ENCODE data around the gene LIPJ. TPM values are rescaled to one million over a fixed set of nuclear protein-coding genes. Genes with fewer than 3 reads are reported as not detected.

LIPJ gene
- total RNA-seq, 1 donor from 2014 or later, result not detected

DNA sequence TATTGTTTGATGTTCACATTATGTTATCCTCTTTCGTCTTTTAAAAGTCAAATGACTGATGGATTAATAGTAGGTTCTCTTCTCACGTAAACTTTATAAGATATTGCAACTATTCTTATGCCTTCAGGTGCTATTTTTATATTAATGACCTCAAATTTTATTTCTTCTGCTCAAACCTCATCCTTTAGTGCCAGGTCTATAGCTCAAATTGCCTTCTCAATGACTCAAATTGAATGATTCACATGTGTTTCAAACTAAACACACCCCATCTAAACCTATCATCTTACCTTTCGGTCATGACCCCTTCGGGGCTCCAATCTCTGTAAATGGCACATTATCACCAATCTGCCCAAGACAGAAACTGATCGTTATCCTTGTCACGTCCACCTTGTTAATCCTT, 55.6 kb downstream of the LIPJ start:
- DNase-seq (ENCODE audit: low read depth), result no peak
- no peak overlapping the region for H3K4me3 ChIP-seq (ENCODE audit: low read depth, low read length)
- TF ChIP-seq, protein P1, sequence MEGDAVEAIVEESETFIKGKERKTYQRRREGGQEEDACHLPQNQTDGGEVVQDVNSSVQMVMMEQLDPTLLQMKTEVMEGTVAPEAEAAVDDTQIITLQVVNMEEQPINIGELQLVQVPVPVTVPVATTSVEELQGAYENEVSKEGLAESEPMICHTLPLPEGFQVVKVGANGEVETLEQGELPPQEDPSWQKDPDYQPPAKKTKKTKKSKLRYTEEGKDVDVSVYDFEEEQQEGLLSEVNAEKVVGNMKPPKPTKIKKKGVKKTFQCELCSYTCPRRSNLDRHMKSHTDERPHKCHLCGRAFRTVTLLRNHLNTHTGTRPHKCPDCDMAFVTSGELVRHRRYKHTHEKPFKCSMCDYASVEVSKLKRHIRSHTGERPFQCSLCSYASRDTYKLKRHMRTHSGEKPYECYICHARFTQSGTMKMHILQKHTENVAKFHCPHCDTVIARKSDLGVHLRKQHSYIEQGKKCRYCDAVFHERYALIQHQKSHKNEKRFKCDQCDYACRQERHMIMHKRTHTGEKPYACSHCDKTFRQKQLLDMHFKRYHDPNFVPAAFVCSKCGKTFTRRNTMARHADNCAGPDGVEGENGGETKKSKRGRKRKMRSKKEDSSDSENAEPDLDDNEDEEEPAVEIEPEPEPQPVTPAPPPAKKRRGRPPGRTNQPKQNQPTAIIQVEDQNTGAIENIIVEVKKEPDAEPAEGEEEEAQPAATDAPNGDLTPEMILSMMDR (conservative IDR thresholded peaks at IDR 0.05; ENCODE audit: low read depth, low read length), result no peak

GRCh38 chr10:88642963-88643362, 56.4 kb downstream of the LIPJ start:
- TF ChIP-seq, protein P1 (conservative IDR thresholded peaks at IDR 0.05; ENCODE audit: low read depth, low read length), result no peak
- no peak for DNase-seq (ENCODE audit: low read depth)
- H3K4me3 ChIP-seq (ENCODE audit: low read depth, low read length), result no peak overlapping the region

DNA sequence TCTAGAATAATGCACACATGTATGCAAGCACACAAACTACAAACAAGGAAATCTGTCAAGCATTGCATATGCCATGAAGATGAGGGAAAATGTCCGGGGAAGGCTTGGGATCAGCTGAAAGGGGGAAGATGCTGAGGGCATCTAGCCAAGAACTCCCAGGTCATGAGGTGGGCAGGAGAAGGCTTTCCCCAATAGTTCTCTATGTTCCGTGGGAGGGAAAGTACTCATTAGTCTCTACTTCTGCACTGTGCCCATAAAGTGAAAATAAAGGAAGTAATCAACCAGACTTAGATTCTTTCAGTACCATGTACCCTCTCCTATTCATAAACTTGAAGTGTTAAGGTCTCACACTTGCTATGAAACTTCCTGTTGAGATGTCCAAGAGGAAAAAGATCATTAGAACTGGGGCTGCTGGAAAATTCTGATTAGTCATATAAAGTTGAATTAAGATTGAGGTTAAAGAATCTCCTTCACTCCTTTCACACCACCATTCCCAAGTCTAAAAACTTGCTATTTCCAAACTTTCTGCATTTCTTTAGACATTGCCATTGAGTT, 60.6 kb downstream of the LIPJ start:
- TF ChIP-seq, protein P1 (conservative IDR thresholded peaks at IDR 0.05; ENCODE audit: low read depth, low read length), result no peak
- no peak overlapping the region for H3K4me3 ChIP-seq (ENCODE audit: low read depth, low read length)
- DNase-seq (ENCODE audit: low read depth), result no peak

- H3K4me3 ChIP-seq (ENCODE audit: low read depth, low read length), result no peak overlapping the region
- DNase-seq (ENCODE audit: low read depth), result peak; percentile 56
- TF ChIP-seq, protein P1 (conservative IDR thresholded peaks at IDR 0.05; ENCODE audit: low read depth, low read length), result no peak
Measured at GRCh38 chr10:88651101-88651551, 64.6 kb downstream of the LIPJ start.

GRCh38 chr10:88652616-88653015, 66.1 kb downstream of the LIPJ start:
- no peak overlapping the region for H3K4me3 ChIP-seq (ENCODE audit: low read depth, low read length)
- DNase-seq (ENCODE audit: low read depth), result no peak

More at GRCh38 chr10:88652616-88653015, 66.1 kb downstream of the LIPJ start:
- TF ChIP-seq, protein P1 (conservative IDR thresholded peaks at IDR 0.05; ENCODE audit: low read depth, low read length), result no peak

Other genes with a start within 250 kb of the LIPJ start
- 7.1 and 9.7 TPM in 2 replicates for gene RNLS, start 3.4 kb upstream of the LIPJ start, total RNA-seq
- gene LIPF, start 77.7 kb downstream of the LIPJ start, total RNA-seq, result not detected in 2 replicates
- not detected in 2 replicates for gene LIPK, start 119.5 kb downstream of the LIPJ start, total RNA-seq
- not detected in 2 replicates for gene LIPN, start 173.3 kb downstream of the LIPJ start, total RNA-seq
- gene LIPM, start 216.0 kb downstream of the LIPJ start, total RNA-seq, result not detected in 2 replicates